HepG2 (cell line): Measurements from ENCODE around the gene B3GNT9. TPM values are rescaled to one million over a fixed set of nuclear protein-coding genes. Genes with fewer than 3 reads are reported as not detected.

ENCODE experiments used
- ATAC-seq: fragments of 200-7000 bp; cut with Tn5 transposase; 3 replicates; pipeline ENCODE4 v1.9.1; 2020; ENCODE audit warnings: mild to moderate bottlenecking, moderate library complexity
- BruUV-seq: library from RNA; stranded (reverse); fragments of 400-500 nt; replicated peaks from 2 replicates; lab custom pipeline; 2021; lab: Mats Ljungman, UMichigan
- CTCF ChIA-PET: fragments of 300-600 bp; formaldehyde crosslinking; extraction: SDS; loops from one replicate; lab custom pipeline; 2021; ENCODE audit warnings: low total read pairs, inconsistent platforms, low intra/inter-chr PET ratio; lab: Yijun Ruan, JAX
- POLR2A ChIA-PET: fragments of 350-600 bp; sonication (Branson Sonifier 250); formaldehyde crosslinking; loops from one replicate; lab custom pipeline; 2020; ENCODE audit warnings: antibody characterized with exemption, inconsistent platforms; lab: Yijun Ruan, JAX
- DNase-seq: peaks from one replicate; pipeline ENCODE4 v3.0.0-alpha.2; 2015; ENCODE audit warnings: low spot score
- FAIRE-seq: peaks from 3 replicates; lab custom pipeline; 2011; peaks lifted over from hg19 to GRCh38; lab: Jason Lieb, UNC
- H2AFZ ChIP-seq: one replicate; pipeline ENCODE4 v1.6.1; 2011; ENCODE audit warnings: low read length, inconsistent platforms
- H3K27ac ChIP-seq: fragments of 300-600 bp; 3 replicates; pipeline ENCODE4 v1.8.0; 2011; ENCODE audit warnings: mixed run types, mild to moderate bottlenecking, mixed read lengths, low read length, inconsistent platforms; ENCODE audit not compliant: insufficient read depth; ENCODE audit errors: extremely low read length
- H3K27me3 ChIP-seq, 2 experiments: fragments of 200-600 bp in 1 of 2; 2 replicates in 1 of 2; 3 replicates in 1 of 2; pipeline versions ENCODE4 v1.6.0 to v1.8.0; 2011; ENCODE audit warnings: low read length in 2 of 2, mild to moderate bottlenecking in 2 of 2, moderate library complexity in 2 of 2, inconsistent platforms in 1 of 2; ENCODE audit not compliant: insufficient read depth in 2 of 2, control insufficient read depth in 1 of 2
- H3K36me3 ChIP-seq, 2 experiments: fragments of 200-600 bp in 1 of 2; replicated peaks in 1 of 2; 2 replicates in 1 of 2; 3 replicates in 1 of 2; pipeline versions ENCODE4 v1.5.1 to v1.8.0; 2011; ENCODE audit warnings: low read length in 2 of 2, inconsistent platforms in 1 of 2; ENCODE audit not compliant: insufficient read depth in 2 of 2, control insufficient read depth in 1 of 2
- H3K4me1 ChIP-seq: 2 replicates; pipeline ENCODE4 v1.5.1; 2012; ENCODE audit warnings: low read length, inconsistent platforms; ENCODE audit not compliant: insufficient read depth
- H3K4me2 ChIP-seq: 2 replicates; pipeline ENCODE4 v1.6.0; 2011; ENCODE audit warnings: low read depth, low read length, inconsistent platforms
- H3K4me3 ChIP-seq, 3 experiments: fragments of 200-600 bp in 1 of 3; sonication (generic), shearing (Covaris generic) in 1 of 3; replicated peaks in 1 of 3; 2 replicates each; pipeline ENCODE4 v1.5.1; 2011 to 2016; ENCODE audit warnings: low read length in 3 of 3, inconsistent platforms in 2 of 3, low read depth in 2 of 3, mild to moderate bottlenecking in 2 of 3, control low read depth in 1 of 3, mixed read lengths in 1 of 3; ENCODE audit not compliant: insufficient read depth in 1 of 3
- H3K79me2 ChIP-seq: one replicate; pipeline ENCODE4 v1.6.1; 2011; ENCODE audit warnings: low read length, inconsistent platforms; ENCODE audit not compliant: insufficient read depth
- H3K9ac ChIP-seq: 2 replicates; pipeline ENCODE4 v1.6.0; 2011; ENCODE audit warnings: mild to moderate bottlenecking, low read depth, low read length, inconsistent platforms; ENCODE audit not compliant: insufficient read depth
- H3K9me3 ChIP-seq: 2 replicates; pipeline ENCODE4 v1.5.1; 2012; ENCODE audit warnings: mild to moderate bottlenecking, low read length
- H4K20me1 ChIP-seq: 2 replicates; pipeline ENCODE4 v1.6.0; 2011; ENCODE audit warnings: inconsistent platforms, mild to moderate bottlenecking, low read length, moderate library complexity; ENCODE audit not compliant: insufficient read depth
- CHCHD3 ChIP-seq: sonication (generic); formaldehyde crosslinking; IDR thresholded peaks from 2 replicates; pipeline ENCODE4 v1.8.0; 2022; ENCODE audit warnings: mild to moderate bottlenecking, missing genetic modification reagents, moderate library complexity
- NFRKB ChIP-seq: fragments of 450-650 bp; IDR thresholded peaks from 2 replicates; pipeline ENCODE4 v1.6.1; 2017
- SAP130 ChIP-seq: IDR thresholded peaks from 2 replicates; pipeline ENCODE4 v1.6.1; 2016; ENCODE audit warnings: low read depth
- THAP11 ChIP-seq: IDR thresholded peaks from 2 replicates; pipeline ENCODE4 v1.6.1; 2016; ENCODE audit warnings: missing biosample characterization, missing genetic modification reagents
- ZMYM2 ChIP-seq: sonication (generic); formaldehyde crosslinking; IDR thresholded peaks from 2 replicates; pipeline ENCODE4 v1.8.0; 2022; ENCODE audit warnings: mild to moderate bottlenecking, missing genetic modification reagents
- ZNF205 ChIP-seq: IDR thresholded peaks from 2 replicates; pipeline ENCODE4 v1.6.1; 2018; ENCODE audit warnings: missing biosample characterization, missing genetic modification reagents
- ZNF329 ChIP-seq: sonication (generic); formaldehyde crosslinking; IDR thresholded peaks from 2 replicates; pipeline ENCODE4 v1.9.0; 2021; ENCODE audit warnings: low read depth, mild to moderate bottlenecking, missing genetic modification reagents
- WGBS: methylation state at CpG from one replicate; pipeline ENCODE4 v1.1.6; 2017; ENCODE audit warnings: low lambda C conversion rate; 5-methylcytosine and 5-hydroxymethylcytosine counted together
- in situ Hi-C: cut with HindIII; loops from 2 replicates; pipeline ENCODE4 v1.10.0; 2017; ENCODE audit warnings: low pct_unique_long_range_greater_than_20kb; ENCODE audit not compliant: extremely low pct_ligation_motif_present
- intact Hi-C: fragments of 100-400 bp; cut with micrococcal nuclease; formaldehyde crosslinking; loops from one replicate; pipeline ENCODE4 v1.10.0; 2022; ENCODE audit not compliant: unreplicated experiment
- polyA plus RNA-seq, 8 experiments: library from polyadenylated mRNA; depleted of rRNA in 3 of 8; stranded (reverse) in 7 of 8; unstranded in 1 of 8; fragments of >200 nt; fragmentation: Illumina TruSeq in 4 of 8; extraction: Trizol in 4 of 8; gene quantifications; 2 replicates each; pipeline versions ENCODE4 v1.2.1 to v1.2.3, GENCODE V29; 2011 to 2016; ENCODE audit warnings: low read depth in 4 of 8, missing spikeins in 1 of 8, mixed read lengths in 1 of 8; ENCODE audit not compliant: insufficient read depth in 1 of 8
- total RNA-seq, 5 experiments: library from RNA; depleted of rRNA; stranded (reverse); fragments of >200 nt; fragmentation: Illumina TruSeq; extraction: Trizol; gene quantifications; 2 replicates each; pipeline ENCODE4 v1.2.3, GENCODE V29; 2016; ENCODE audit warnings: low read depth in 1 of 5
- TF ChIP-seq, protein P1 (sequence below): fragments of 450-650 bp; IDR thresholded peaks from 2 replicates; pipeline ENCODE4 v1.6.1; 2016
- TF ChIP-seq, protein P2 (sequence below): sonication (generic); formaldehyde crosslinking; IDR thresholded peaks from 2 replicates; pipeline ENCODE4 v1.5.0; 2020; ENCODE audit warnings: mild to moderate bottlenecking, missing genetic modification reagents, moderate library complexity

The B3GNT9 gene
- total and polyA plus RNA-seq, 2 of the 13 experiments (the other 11 are each of a cell fraction or from before 2014, with no cell fraction given), result 1.5 to 3.1 TPM

DNA sequence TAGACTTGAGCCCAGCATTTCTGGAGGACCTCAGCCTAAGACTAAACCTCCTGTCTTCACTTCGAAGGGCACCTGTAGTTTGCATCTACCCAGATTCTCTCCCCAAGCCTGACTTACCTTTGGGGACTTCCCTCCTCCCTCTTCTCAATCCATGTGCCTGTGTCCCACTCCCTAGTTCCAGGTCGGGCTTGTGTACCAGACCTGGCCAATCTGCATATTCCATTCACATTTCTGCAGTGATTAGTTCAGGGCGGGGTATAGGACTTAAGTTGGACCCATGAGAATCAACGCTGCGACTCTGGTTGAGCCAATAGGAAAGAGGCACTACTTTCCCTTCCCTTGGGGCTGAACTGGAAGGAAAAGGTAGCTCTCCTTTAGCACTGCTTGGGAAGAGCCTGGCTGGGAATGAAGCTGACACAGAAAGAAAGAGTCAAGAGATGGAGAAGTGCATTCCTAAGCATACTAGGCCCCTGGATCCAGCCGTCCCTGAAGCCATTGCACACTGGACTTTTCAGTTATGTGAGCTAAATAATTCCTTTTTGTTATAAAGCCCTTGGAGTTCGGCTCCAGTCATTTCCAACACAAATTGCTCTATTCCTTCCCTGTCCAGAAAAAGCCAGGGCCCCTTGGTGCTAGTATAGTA, 6.4 kb upstream of the B3GNT9 start:
- Histone ChIP-seq H4K20me1 (no peaks in the 10 kb centered on the region), H3K79me2 (no peaks in the 10 kb centered on the region), H3K27me3 (peaks cover 4% of the 10 kb centered on the region in 2 experiments; a peak in 2 of 5 replicates), H3K27ac (no peak overlapping the region), H2AFZ (no peak overlapping the region), H3K36me3 (no peaks in the 10 kb centered on the region), H3K4me3 (no peak overlapping the region), H3K9ac (no peak overlapping the region), H3K4me1 (peaks cover 45% of the 10 kb centered on the region), H3K4me2 (0 out of 2 replicates have a peak overlapping the region, but pooled peaks have one; percentile 26), H3K9me3 (no peaks in the 10 kb centered on the region)
- WGBS, result 33% methylated on average over 7 of the region's 7 CpGs
- ChIA-PET CTCF (interaction anchor here (2.4 kb wide), 1 partner anchor 140 kb away, joined by 28 read pairs; no protein-coding TSS in a partner anchor), POLR2A (interaction anchor here (1.0 to 5.7 kb wide), 4 partner anchors 13 to 139 kb away, joined by 3 to 54 read pairs (median 5); partner anchors contain the start of gene NOL3)
- intact Hi-C loops (loop anchor here (5.0 to 10.0 kb wide), 2 partner anchors 200 to 262 kb away; no protein-coding TSS in a partner anchor), in situ Hi-C loops (loop anchor here (5.0 kb wide), 2 partner anchors 140 to 180 kb away; no protein-coding TSS in a partner anchor)
- BruUV-seq, result no TSS peak
- TF ChIP-seq THAP11 (CRISPR knock-in tag) (no peak), ZNF329 (CRISPR knock-in tag) (peak; percentile 97)
- ATAC-seq, result no peak
- FAIRE-seq, result no peak
- no peak for DNase-seq

DNA sequence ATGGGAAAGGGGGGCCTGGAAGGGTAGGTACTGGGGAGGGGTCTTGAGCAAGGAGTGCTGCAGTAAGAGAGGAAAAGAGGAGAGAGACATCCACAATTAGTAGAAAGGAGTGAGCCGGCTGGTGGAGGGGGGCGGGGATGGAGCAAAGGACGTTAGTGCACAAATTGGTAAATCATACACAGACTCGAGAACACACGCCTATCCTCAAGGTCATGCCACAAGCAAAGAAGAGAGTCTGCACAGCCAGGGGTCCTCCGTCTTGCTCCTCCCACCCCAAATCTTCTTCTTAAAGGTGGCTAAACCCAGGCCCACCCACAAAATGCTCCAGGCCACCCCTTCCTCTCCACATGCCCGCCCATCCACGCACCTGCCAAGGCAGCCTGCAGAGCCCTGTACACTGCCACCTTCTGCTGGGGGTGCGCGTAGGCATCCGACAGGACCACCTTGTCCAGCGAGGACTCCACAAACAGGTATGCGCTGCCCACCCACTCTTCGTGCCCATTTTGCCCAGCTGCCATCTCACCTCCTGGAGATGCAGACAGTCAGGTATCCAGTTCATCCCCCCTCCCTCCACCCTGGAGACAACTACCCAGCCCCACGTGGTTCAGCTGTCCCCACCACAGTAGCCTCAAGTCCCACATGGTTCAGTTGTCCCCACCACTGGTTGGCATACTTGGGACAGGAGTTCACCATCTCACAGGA, 5.5 kb upstream of the B3GNT9 start:
- H4K20me1 ChIP-seq, result no peaks in the 10 kb centered on the region
- 37% methylated on average over 15 of the region's 15 CpGs for WGBS
- DNase-seq (no peak), FAIRE-seq (no peak), ATAC-seq (no peak)
- intact Hi-C loops (loop anchor here (5.0 to 10.0 kb wide), 2 partner anchors 199 to 261 kb away; no protein-coding TSS in a partner anchor), in situ Hi-C loops (loop anchor here (5.0 kb wide), 2 partner anchors 139 to 179 kb away; no protein-coding TSS in a partner anchor)
- no TSS peak for BruUV-seq
- no peak overlapping the region for H3K27ac ChIP-seq
- H3K36me3 ChIP-seq, result no peaks in the 10 kb centered on the region
- H3K4me1 ChIP-seq, result peaks cover 48% of the 10 kb centered on the region
- H3K9me3 ChIP-seq, result no peaks in the 10 kb centered on the region
- H2AFZ ChIP-seq, result no peak overlapping the region
- peak overlapping the region; percentile 2 to 64 (median 18); a peak in 3 of 6 replicates for H3K4me3 ChIP-seq
- CTCF ChIA-PET, result interaction anchor here (0.9 to 2.4 kb wide), 4 partner anchors 47 to 179 kb away, joined by 3 to 28 read pairs (median 18); partner anchors contain the start of gene PHAF1
- peak overlapping the region; percentile 59 for H3K4me2 ChIP-seq
- peaks cover 4% of the 10 kb centered on the region in 2 experiments; a peak in 2 of 5 replicates for H3K27me3 ChIP-seq
- POLR2A ChIA-PET, result interaction anchor here (1.4 to 1.8 kb wide), 2 partner anchors 31 to 44 kb away, joined by 3 to 21 read pairs; no protein-coding TSS in a partner anchor
- H3K79me2 ChIP-seq, result no peaks in the 10 kb centered on the region
- no peak overlapping the region for H3K9ac ChIP-seq
- no peak for TF ChIP-seq NFRKB
- TF ChIP-seq SAP130, result peak; percentile 3; the same call in 1 of the 2 replicates
- no peak for TF ChIP-seq ZNF205
- TF ChIP-seq ZMYM2 (CRISPR knock-in tag), result no peak
- TF ChIP-seq, protein P1, sequence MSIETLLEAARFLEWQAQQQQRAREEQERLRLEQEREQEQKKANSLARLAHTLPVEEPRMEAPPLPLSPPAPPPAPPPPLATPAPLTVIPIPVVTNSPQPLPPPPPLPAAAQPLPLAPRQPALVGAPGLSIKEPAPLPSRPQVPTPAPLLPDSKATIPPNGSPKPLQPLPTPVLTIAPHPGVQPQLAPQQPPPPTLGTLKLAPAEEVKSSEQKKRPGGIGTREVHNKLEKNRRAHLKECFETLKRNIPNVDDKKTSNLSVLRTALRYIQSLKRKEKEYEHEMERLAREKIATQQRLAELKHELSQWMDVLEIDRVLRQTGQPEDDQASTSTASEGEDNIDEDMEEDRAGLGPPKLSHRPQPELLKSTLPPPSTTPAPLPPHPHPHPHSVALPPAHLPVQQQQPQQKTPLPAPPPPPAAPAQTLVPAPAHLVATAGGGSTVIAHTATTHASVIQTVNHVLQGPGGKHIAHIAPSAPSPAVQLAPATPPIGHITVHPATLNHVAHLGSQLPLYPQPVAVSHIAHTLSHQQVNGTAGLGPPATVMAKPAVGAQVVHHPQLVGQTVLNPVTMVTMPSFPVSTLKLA, result peak; percentile 59
- TF ChIP-seq, protein P2, sequence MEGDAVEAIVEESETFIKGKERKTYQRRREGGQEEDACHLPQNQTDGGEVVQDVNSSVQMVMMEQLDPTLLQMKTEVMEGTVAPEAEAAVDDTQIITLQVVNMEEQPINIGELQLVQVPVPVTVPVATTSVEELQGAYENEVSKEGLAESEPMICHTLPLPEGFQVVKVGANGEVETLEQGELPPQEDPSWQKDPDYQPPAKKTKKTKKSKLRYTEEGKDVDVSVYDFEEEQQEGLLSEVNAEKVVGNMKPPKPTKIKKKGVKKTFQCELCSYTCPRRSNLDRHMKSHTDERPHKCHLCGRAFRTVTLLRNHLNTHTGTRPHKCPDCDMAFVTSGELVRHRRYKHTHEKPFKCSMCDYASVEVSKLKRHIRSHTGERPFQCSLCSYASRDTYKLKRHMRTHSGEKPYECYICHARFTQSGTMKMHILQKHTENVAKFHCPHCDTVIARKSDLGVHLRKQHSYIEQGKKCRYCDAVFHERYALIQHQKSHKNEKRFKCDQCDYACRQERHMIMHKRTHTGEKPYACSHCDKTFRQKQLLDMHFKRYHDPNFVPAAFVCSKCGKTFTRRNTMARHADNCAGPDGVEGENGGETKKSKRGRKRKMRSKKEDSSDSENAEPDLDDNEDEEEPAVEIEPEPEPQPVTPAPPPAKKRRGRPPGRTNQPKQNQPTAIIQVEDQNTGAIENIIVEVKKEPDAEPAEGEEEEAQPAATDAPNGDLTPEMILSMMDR (CRISPR knock-in tag), result peak; percentile 33; the same call in 1 of the 2 replicates
- 0 out of 2 replicates have a peak, but pooled peaks have one; percentile 44 for TF ChIP-seq CHCHD3
